NCI-H146 (cell line): Measurements from ENCODE around the gene PAX2.
A peak's percentile ranks its signal among the peaks of the same experiment; 100 is the strongest.

Experiments
- DNase-seq: peaks from one replicate; lab custom pipeline; 2025; lab: John Stamatoyannopoulos, UW

PAX2 gene

DNA sequence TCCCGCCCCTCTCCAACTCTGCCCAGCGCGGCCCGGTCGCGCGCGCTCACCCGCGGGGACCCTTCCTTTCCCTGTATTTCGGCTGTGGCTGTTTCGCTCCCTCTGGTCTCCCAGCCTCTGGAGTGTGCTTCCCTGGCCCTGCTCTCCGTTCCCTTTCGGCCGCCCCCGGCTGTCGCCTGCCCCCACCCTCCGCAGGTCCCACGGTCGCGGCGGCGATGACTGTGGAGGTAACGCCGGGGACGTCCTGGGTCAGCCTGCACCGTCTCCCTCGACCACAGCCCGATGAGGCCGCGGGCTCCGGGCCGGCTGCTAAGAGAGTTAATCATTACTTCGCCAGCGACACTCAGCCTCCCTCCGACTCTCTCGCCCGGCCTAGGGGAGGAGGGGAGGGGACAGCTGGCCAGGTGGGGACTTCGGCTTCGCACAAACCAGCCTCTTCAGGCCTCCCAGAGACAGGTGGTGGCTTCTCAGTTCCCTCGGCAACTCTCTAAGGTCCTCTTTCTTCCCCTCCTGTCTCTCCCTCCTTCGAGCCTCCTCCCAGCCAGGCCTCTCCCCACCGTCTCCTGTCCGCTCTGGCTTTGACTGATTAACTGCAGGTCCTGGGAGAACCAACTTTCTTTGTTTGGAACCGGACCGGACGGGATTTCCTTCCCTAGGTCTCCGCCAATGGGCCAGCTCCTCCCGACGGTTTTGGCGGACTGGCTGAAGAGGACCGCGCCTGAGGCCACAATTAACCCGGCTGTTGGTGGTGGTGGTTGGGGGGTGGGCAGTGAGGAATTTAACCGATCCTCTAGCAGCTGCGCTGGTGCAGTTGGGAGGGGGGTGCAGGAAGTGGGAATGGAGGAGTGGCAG, 5.6 kb upstream of the PAX2 start:
- no peak for DNase-seq

DNA sequence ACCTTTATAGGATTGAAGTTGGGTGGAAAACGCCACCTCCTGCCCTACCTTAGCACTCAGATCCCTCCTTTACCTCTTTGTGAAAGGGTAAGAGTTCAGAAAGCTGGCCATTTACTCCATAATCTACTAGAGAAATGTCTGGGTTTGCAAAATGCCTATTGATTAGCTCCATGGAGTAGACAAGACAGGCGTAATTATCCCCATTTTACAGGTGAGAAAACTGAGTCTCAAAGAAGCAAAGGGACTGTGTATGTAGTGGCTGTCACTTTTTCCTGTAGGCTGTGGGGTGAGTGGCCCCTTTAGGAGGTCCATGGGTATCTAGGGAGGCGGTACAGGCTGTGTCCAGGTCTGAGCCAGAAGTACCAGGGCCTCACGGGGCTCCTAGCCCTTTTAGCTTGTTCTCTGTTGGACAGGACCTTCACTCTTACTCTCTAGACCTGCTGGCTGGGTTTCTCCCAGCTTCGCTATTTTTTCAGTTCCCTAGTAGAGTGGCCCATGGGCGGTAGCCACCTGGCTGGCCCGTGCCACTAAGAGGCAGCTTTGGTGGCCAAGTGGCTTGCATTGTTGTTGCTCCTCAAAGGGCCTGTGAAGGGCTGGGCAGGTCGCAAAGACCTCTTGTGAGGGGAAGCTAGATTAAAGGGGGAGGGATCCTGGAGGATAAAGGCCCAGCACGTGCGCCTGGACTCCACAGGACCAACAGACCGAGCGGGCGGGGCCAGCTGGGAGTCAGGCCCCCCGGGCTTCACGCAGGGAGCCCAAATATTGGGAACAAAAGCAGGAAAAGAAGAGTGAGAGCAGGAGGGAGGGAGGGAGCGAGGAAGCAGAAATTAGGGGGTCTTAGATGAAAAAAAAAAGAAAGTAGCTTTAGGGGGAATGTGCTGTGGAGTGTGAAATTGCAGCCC, 4.7 kb upstream of the PAX2 start:
- DNase-seq, result no peak

GRCh38 chr10:100741378-100742075, 3.9 kb upstream of the PAX2 start:
- DNase-seq, result no peak

DNA sequence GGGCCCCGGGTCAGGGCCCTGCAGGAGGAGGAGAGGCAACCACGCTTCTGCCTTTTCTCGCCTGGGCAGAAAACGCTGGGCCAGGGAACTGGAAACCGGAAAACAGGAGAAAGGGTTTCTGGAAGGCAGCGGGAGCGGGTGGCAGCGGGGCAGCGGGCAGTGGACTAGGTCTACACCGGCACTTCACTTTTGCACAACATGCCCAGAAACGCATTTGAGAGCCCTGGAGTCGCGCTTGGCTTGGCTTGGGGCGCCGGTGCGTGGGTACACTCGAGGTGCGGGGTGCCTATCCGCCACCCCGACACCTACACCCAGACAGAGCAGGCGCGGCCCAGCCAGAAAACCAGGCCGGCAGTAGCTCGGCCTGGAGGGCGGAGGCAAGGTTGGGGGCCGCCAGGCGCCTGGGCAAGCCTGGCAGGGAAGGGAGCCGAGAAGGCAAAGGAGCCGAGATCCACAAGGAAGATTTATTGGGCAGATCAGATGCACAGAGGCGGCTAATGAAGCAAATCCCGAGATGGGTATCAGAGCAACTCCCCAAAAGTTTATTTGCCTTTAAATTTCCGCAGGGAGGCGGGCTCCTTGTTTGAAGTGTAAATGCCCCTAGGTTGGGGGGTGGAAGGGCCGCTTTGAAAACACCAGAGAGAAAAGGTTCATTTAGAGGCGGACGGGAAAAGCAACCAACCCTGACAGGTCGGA, 3.2 kb upstream of the PAX2 start:
- DNase-seq, result no peak

DNA sequence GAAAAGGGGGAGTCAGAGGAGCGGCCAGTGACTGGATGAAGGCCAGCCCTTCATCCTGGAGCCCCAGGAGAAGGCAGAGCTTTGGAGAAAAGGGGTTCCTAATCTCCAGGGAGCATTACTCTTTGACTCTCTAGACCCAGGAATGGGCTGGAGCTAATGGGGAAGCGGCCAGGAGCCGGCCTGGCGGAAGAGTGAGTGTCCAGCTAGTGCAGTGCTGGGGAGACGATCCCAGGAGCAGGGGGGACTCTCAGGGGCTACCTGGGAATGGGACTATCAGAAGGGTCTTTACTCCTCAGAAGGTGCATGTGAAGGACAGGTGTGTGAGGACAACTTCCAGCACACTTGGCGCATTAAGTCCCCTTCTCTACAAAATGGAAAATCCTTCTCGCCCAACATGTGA, 2.4 kb upstream of the PAX2 start:
- DNase-seq, result no peak

GRCh38 chr10:100743626-100744135, 1.7 kb upstream of the PAX2 start:
- peak; percentile 38 for DNase-seq

GRCh38 chr10:100744136-100744986, 1.0 kb upstream of the PAX2 start:
- DNase-seq, result no peak

- DNase-seq, result no peak
Measured at GRCh38 chr10:100745882-100746783, 751 bp downstream of the PAX2 start.

DNA sequence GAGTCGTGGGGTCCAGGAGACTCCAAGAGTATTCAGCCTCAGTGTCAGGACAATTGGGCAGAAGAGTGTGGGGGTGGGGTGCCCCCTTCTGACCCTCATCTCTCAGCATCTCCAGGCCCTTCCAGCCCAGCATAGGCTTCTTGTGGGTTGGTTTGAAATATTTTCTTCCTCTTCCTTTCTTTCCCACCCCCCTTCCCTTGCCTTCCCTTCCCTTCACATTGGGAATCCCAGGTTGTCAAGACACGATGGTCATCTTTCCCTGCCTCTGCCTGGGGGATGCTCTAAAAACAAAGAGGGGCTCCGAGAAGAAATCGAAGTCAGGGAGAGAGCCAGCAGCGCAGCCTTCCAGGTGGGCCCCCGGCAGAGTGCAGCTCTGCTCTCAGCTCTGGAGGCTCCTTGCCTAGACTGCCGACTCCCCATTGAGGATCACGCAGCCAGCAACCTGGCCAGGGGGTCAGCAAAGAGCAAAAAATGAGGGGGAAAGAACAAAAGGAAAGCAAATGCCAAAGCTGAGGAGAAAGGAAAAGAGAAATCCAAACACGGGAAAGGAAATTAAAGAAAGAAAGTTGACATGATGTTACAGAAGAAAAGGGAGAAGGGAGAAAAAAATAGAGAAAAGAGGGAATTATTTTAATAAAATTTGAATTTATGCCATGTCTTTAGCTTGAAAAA, 1.5 kb downstream of the PAX2 start:
- DNase-seq, result no peak

- no peak for DNase-seq
Measured at GRCh38 chr10:100747456-100748230, 2.3 kb downstream of the PAX2 start.

DNA sequence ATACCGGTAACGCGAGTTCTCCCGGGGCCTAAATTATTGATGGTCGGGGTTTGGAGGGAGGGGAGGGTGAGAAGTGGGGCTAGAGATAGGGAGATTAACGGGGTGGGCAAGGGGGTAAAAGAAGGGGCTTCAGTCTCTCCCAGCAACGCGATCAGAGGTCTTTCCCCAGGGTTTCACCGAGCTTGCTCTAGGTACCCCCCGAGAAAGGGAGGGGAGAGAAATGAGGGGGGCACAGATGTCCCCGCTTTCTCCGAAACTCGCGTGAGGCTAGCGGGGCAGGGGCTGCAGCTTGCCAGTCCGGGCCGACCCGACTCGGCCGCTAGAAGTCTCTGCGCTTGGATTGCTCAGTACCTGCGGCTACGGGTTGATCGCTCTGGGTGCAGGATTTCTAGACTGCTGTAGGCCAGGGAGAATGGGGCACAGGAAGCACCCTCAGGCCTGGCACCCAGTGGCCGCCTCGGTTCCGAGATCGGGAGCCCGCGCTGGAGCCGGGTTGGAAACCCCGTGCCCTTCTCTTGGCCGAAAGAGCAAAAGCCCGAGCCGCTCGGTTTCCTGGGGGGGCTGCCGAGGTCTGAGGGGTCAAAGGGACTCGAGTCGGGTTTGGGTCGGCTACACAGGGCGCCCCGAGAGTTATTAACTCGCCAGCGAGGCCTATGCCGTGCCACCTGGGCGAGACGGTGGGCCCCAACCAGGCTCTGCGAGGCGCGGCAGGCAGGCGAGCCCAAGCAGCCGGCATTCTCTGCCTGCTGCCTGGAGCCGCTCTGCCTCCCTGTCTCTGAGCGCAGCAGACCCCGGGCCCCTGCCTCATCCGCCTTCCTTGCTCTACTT, 3.1 kb downstream of the PAX2 start:
- DNase-seq, result no peak

- DNase-seq, result no peak
Measured at GRCh38 chr10:100749059-100749308, 3.6 kb downstream of the PAX2 start.

DNA sequence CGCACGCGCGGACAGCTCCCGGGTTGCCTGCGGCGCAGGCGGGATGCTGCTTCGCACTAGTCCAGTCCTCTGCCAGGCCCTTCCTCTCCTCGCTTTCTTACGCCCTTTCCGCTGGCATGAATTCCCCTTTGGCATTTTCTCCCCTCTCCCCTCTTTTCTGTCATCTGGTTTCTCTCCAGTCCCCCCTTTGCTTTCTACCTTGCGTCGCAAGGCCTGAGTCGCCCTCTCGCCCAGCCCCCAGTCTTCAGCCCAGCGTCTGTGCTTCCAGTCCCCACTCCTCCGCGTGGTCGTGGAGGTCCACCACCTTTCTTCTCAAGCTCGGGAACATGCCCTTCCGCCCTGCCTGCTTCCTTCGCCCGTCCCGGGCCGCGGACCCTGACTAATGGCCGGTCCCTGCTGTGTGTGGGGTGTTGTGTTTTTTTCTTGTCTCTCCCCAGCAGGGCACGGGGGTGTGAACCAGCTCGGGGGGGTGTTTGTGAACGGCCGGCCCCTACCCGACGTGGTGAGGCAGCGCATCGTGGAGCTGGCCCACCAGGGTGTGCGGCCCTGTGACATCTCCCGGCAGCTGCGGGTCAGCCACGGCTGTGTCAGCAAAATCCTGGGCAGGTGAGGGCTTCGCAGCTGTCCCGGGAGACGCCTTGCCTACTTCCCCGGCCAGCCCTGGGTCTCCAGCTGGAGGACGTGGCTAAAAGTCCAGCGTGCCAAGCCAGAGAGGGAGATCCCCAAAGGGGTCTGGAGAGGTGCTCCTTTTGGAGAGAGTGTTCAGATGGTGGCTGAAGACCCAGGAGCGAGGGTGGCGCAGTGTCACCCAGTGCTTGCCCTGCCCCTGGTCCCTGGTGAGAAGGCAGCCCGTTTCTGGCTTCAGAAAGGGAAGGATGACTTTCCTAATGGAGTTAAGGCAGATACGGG, 4.2 kb downstream of the PAX2 start:
- no peak for DNase-seq

DNA sequence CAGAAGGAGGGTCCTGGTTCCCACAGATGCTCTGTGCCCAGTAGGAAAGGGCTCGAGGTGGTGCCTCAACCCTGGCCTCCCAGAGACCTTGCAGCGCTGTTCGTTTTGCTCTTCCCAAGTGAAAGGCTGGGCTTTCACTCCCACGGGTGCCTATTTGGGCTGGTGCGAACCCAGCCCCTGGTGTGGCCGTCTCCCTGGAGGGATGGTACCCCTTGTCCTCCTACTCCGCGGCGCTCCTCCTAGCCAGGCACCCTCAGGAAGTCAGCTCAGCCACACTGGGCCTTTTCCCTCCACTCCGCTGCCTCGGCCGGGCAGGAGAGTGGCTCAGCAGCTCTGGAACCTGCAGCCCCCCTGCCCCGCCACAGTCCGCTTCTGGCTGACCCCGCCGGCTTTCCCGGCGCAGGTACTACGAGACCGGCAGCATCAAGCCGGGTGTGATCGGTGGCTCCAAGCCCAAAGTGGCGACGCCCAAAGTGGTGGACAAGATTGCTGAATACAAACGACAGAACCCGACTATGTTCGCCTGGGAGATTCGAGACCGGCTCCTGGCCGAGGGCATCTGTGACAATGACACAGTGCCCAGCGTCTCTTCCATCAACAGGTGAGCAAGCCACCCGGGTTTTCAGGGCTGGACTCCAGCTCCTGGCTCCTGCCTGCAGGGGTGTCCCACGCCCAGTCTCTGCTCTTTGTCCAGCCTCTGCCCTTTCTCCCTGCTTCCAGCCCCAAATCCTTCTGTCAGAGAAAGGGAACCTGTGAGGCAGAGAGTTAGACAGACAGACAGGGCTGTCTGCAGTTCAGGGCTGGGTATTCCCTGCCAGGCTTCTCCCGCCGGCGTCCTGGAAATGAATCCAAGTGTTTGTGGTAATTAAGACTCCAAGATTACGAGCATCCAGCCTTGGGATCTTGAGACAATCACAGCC, 5.2 kb downstream of the PAX2 start:
- no peak for DNase-seq

GRCh38 chr10:100751211-100751933, 6.0 kb downstream of the PAX2 start:
- no peak for DNase-seq
